ENCODE results near the gene RUVBL1. TPM values are rescaled to one million over a fixed set of nuclear protein-coding genes. Genes with fewer than 3 reads are reported as not detected.

RUVBL1 gene
- total RNA-seq, 2 experiments from 2014 or later: 5.6 to 7.7 TPM

GRCh38 chr3:128056258-128056657, 67.4 kb downstream of the RUVBL1 start:
- no peak for TF ChIP-seq CTCF (IDR thresholded peaks at IDR 0.05)
- Mint-ChIP-seq H3K27me3 (no peaks in the 10 kb centered on the region), H3K4me3 (no peak overlapping the region), H3K36me3 (ENCODE audit: low read depth) (peaks cover 92% of the 10 kb centered on the region), H3K4me1 (ENCODE audit: low read depth) (peaks cover 43% of the 10 kb centered on the region), H3K9me3 (no peaks in the 10 kb centered on the region), H3K27ac (no peak overlapping the region)
- Histone ChIP-seq H3K9me3 (ENCODE audit: control insufficient read depth in 1 of 2, insufficient read depth in 1 of 2, low read length in 2 of 2) (no peaks in the 10 kb centered on the region), H3K4me3 (ENCODE audit: low read length) (no peak overlapping the region), H3K27me3 (ENCODE audit: control insufficient read depth in 1 of 2, insufficient read depth in 2 of 2, low read length in 2 of 2) (no peaks in the 10 kb centered on the region), H3K27ac (ENCODE audit: low read depth in 1 of 2, low read length in 2 of 2) (no peak overlapping the region), H3K4me1 (ENCODE audit: insufficient read depth, low read length) (peaks cover 38% of the 10 kb centered on the region), H3K36me3 (ENCODE audit: insufficient read depth, low read length) (peaks cover 72% of the 10 kb centered on the region)
- CTCF ChIA-PET: interaction anchor here (1.2 to 3.6 kb wide), 2 partner anchors 17 to 20 kb away, joined by 3 to 12 read pairs; no protein-coding TSS in a partner anchor
- intact Hi-C loops (cut with DNase I, micrococcal nuclease): no loop called here
- no peak for ATAC-seq (ENCODE audit: poor library complexity)
- DNase-seq: no peak
- POLR2A ChIA-PET: no interaction called here

- Histone ChIP-seq H3K9me3 (ENCODE audit: control insufficient read depth in 1 of 2, insufficient read depth in 1 of 2, low read length in 2 of 2) (no peaks in the 10 kb centered on the region), H3K4me3 (ENCODE audit: low read length) (no peak overlapping the region), H3K27me3 (ENCODE audit: control insufficient read depth in 1 of 2, insufficient read depth in 2 of 2, low read length in 2 of 2) (no peaks in the 10 kb centered on the region), H3K36me3 (ENCODE audit: insufficient read depth, low read length) (peaks cover 53% of the 10 kb centered on the region), H3K27ac (ENCODE audit: low read depth in 1 of 2, low read length in 2 of 2) (no peak overlapping the region), H3K4me1 (ENCODE audit: insufficient read depth, low read length) (peaks cover 40% of the 10 kb centered on the region)
- peak overlapping the region; percentile 88 for H3K27ac Mint-ChIP-seq
- no peak for TF ChIP-seq CTCF (IDR thresholded peaks at IDR 0.05)
- peaks cover 74% of the 10 kb centered on the region for H3K36me3 Mint-ChIP-seq (ENCODE audit: low read depth)
- no peak for ATAC-seq (ENCODE audit: poor library complexity)
- H3K4me1 Mint-ChIP-seq (ENCODE audit: low read depth): peaks cover 47% of the 10 kb centered on the region
- ChIA-PET POLR2A (no interaction called here), CTCF (no interaction called here)
- no peaks in the 10 kb centered on the region for H3K9me3 Mint-ChIP-seq
- intact Hi-C loops (cut with DNase I, micrococcal nuclease): loop anchor here in 1 of 2 experiments (5.0 kb wide), 7 partner anchors 98 to 1838 kb away; partner anchors contain the start of genes ABTB1, CHCHD6, EEFSEC and PLXNA1
- H3K4me3 Mint-ChIP-seq: peak overlapping the region; percentile 99
- DNase-seq: no peak
- H3K27me3 Mint-ChIP-seq: no peaks in the 10 kb centered on the region
Measured at GRCh38 chr3:128054367-128054766, 69.2 kb downstream of the RUVBL1 start.

GRCh38 chr3:128053614-128054013, 70.0 kb downstream of the RUVBL1 start:
- no peak for TF ChIP-seq CTCF (IDR thresholded peaks at IDR 0.05)
- peak overlapping the region; percentile 99 for H3K4me3 Mint-ChIP-seq
- peaks cover 66% of the 10 kb centered on the region for H3K36me3 Mint-ChIP-seq (ENCODE audit: low read depth)
- no peaks in the 10 kb centered on the region for H3K27me3 Mint-ChIP-seq
- H3K27ac Mint-ChIP-seq: peak overlapping the region; percentile 88
- no peaks in the 10 kb centered on the region for H3K9me3 ChIP-seq (ENCODE audit: control insufficient read depth in 1 of 2, insufficient read depth in 1 of 2, low read length in 2 of 2)
- H3K36me3 ChIP-seq (ENCODE audit: insufficient read depth, low read length): peaks cover 45% of the 10 kb centered on the region
- no peaks in the 10 kb centered on the region for H3K9me3 Mint-ChIP-seq
- peaks cover 47% of the 10 kb centered on the region for H3K4me1 Mint-ChIP-seq (ENCODE audit: low read depth)
- no peak for ATAC-seq (ENCODE audit: poor library complexity)
- DNase-seq: no peak
- intact Hi-C loops (cut with DNase I, micrococcal nuclease): loop anchor here (1.0 to 5.0 kb wide), 10 partner anchors 21 to 1839 kb away; partner anchors contain the start of genes ABTB1 (in 1 of the 2), CHCHD6 (in 1 of the 2), EEFSEC (in 1 of the 2) and PLXNA1 (in 1 of the 2)
- peak overlapping the region; percentile 95 for H3K4me3 ChIP-seq (ENCODE audit: low read length)
- CTCF ChIA-PET: no interaction called here
- no peaks in the 10 kb centered on the region for H3K27me3 ChIP-seq (ENCODE audit: control insufficient read depth in 1 of 2, insufficient read depth in 2 of 2, low read length in 2 of 2)
- POLR2A ChIA-PET: no interaction called here
- H3K4me1 ChIP-seq (ENCODE audit: insufficient read depth, low read length): peaks cover 40% of the 10 kb centered on the region
- H3K27ac ChIP-seq (ENCODE audit: low read depth in 1 of 2, low read length in 2 of 2): no peak overlapping the region
